HFF-Myc (cell line): ENCODE results near the gene TSPAN12.
"Not testable (repeated sequence)": the region's sequence is repeated elsewhere in the genome, so short reads cannot be mapped to it uniquely, and the experiment has no call there.

Source experiments
- DNase-seq: peaks from one replicate; pipeline ENCODE4 v3.0.0-alpha.2; 2011; ENCODE audit warnings: low read depth; ENCODE audit errors: extremely low read depth
- H3K4me3 ChIP-seq: replicated peaks from 2 replicates; pipeline ENCODE4 v1.5.1; 2011; ENCODE audit warnings: low read depth, mild to moderate bottlenecking, control low read depth, low read length
- CTCF ChIP-seq: IDR thresholded peaks from 2 replicates; pipeline ENCODE4 v1.5.1; 2012; ENCODE audit warnings: mild to moderate bottlenecking, low read depth, low read length, control low read depth; ENCODE audit errors: missing control alignments

TSPAN12 gene

GRCh38 chr7:120857588-120858573, at the start of gene TSPAN12:
Gene TSPAN12 (minus strand): TSS chr7:120858144. CDS start chr7:120856763, 1,381 bp downstream.
- peak within 1 kb of the TSS; percentile 50 for H3K4me3 ChIP-seq
- peak; percentile 50 for TF ChIP-seq CTCF
- no peak for DNase-seq

DNA sequence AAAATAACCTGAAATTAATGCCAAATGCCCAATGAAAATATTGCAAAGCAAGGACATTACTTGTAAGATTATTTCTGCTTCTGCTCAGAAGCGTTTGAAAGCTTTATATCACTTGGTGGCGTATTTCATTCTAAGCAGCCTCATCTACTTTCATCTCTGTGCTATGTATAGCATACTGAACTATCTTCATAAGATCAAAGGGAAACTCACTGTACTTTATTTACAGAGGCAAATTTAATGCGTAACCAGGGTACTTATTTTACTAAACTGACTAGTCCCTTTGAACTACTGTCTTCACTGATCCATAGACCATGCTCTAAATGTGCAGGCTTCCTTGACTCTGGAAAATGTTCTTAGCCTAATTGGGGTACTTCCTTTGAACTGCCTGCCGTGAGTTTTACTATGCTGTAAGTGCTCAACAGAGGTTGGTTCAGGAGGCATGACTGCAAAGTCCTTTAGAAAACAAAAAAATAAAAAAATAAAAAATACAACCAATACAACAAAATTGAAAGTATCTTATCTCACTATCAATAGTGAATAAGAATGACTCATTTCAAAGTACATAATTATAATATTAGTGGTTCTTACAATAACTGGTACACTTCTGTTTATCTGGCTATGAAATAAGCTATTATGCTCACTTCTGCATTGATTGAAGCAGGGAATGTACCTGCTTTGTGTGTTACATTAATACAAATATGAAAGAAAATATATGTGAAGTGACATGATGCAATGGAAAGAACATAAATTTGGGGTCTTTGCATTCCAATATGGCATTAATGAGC, 41.0 kb upstream of the TSPAN12 start:
- DNase-seq: no peak
- H3K4me3 ChIP-seq: no peak overlapping the region
- TF ChIP-seq CTCF: no peak

DNA sequence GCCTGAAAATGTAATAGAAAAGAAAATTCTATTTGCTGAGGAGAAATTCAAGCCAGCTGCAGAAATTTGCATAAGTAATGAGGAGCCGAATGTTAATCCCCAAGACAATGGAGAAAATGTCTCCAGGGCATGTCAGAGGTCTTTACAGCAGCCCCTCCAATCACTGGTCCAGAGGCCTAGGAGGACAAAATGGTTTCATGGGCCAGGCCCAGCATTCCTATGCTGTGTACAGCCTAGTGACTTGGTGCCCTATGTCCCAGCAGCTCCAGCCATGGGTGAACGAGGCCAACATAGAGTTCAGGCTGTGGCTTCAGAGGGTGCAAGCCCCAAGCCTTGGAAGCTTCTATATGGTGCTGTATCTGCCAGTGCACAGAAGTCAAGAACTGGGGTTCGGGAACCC, 37.3 kb upstream of the TSPAN12 start:
- H3K4me3 ChIP-seq, DNase-seq: not testable (repeated sequence)

DNA sequence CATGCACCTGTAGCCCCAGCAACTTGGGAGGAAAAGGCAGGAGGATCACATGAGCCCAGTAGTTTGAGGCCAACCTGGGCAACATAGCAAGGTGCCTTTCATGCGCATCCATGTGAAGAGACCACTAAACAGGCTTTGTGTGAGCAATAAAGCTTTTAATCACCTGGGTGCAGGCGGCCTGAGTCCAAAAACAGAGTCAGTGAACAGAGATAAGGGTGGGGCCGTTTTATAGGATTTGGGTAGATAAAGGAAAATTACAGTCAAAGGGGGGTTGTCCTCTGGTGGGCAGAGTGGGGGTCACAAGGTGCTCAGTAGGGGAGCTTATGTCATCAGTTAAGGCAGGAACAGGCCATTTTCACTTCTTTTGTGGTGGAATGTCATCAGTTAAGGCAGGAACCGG, 27.7 kb upstream of the TSPAN12 start:
- DNase-seq, H3K4me3 ChIP-seq: not testable (repeated sequence)

DNA sequence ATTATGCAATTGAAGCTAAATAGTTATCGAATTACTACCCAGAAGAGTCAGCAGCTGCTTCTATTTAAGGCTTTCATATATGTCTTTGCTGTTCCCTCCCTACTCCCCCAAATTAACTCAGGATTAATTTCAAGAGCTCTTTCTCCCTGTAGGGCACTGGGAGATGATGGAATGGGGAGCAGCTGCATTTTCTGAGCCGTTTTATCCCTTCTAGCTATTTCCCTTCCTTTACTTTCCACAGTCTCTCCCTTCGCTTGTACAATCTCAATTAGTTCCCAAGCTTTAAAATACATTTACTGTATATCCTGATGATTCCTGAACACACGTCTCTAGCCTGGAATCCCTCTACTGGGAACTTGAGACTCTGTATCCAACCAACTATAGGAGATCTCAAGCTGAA, 19.8 kb upstream of the TSPAN12 start:
- TF ChIP-seq CTCF: no peak
- H3K4me3 ChIP-seq: no peak overlapping the region
- DNase-seq: no peak

DNA sequence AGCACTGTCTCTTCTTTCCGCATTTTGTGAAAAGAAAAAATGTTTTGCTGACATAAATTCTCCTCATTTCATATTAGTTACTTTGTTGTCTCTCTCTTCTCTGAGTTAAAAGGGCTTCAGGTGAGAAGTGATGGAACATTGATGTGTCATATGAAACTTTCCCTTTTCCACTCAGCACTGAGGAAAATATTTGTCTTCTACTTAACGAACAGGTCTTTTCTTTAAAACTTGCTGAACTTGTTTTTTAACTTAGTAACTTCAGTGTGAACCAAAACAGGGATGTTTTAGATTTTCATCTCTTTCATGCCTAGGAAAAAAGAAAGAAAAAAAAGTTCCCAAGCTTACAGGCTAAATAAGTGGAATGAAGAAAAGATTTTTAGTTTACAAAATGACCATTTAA, 19.0 kb upstream of the TSPAN12 start:
- no peak for DNase-seq
- H3K4me3 ChIP-seq: no peak overlapping the region
- TF ChIP-seq CTCF: no peak

GRCh38 chr7:120874722-120875121, 16.8 kb upstream of the TSPAN12 start:
- TF ChIP-seq CTCF: no peak
- no peak overlapping the region for H3K4me3 ChIP-seq
- no peak for DNase-seq
